Measurements from ENCODE around the gene CDK19. TPM values are rescaled to one million over a fixed set of nuclear protein-coding genes. Genes with fewer than 3 reads are reported as not detected.

CDK19 gene
- total RNA-seq, 2 donors from 2014 or later, result 8.7 to 14.3 TPM

DNA sequence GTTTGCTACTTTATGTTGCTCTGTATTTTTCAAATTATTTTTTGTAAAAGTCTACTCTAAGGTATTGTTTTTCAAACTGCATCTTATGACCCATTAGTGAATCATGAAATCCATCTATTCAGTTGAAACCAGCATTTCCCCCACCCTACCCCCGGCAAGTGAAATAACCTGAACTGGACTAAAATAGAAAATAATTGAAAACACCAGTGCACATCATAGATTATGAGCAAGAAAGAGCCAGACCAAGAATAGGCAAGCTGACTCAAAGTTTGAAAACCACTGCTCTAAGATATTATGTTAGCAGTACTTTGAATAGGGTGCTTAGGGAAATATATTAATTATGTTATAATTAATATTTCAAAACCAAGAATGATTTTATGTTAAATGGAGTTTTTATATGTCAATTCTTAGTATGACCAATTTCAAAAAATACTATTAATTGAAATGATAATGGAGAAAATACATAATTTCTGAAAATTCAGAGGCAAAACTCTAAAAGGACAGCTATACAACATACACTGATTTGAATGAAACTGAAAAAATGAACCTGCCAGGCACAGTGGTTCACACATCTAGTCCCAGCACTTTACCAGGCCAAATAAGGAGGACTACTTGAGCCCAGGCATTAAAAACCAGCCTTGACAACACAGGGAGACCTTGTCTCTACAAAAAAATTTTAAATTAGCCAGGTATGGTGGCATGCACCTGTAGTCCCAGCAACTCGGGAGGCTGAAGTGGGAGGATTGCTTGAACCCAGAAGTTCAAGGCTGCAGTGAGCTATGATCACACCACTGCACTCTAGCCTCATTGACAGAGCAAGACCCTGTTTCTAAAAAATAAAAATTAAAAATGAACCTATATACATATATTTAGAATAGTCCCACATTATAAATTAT, 112.0 kb downstream of the CDK19 start:
- TF ChIP-seq, protein P1, sequence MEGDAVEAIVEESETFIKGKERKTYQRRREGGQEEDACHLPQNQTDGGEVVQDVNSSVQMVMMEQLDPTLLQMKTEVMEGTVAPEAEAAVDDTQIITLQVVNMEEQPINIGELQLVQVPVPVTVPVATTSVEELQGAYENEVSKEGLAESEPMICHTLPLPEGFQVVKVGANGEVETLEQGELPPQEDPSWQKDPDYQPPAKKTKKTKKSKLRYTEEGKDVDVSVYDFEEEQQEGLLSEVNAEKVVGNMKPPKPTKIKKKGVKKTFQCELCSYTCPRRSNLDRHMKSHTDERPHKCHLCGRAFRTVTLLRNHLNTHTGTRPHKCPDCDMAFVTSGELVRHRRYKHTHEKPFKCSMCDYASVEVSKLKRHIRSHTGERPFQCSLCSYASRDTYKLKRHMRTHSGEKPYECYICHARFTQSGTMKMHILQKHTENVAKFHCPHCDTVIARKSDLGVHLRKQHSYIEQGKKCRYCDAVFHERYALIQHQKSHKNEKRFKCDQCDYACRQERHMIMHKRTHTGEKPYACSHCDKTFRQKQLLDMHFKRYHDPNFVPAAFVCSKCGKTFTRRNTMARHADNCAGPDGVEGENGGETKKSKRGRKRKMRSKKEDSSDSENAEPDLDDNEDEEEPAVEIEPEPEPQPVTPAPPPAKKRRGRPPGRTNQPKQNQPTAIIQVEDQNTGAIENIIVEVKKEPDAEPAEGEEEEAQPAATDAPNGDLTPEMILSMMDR (IDR thresholded peaks at IDR 0.05), result no peak
- H3K4me1 ChIP-seq (ENCODE audit: control insufficient read depth in 1 of 2, low read depth in 2 of 2), result no peaks in the 10 kb centered on the region
- no peaks in the 10 kb centered on the region for H3K9me3 ChIP-seq
- no peak overlapping the region for H3K4me3 ChIP-seq
- DNase-seq (ENCODE audit: low spot score) (no peak), ATAC-seq (ENCODE audit: insufficient number of reproducible peaks, low FRiP score, low read depth) (no peak)
- no peak overlapping the region for H3K27ac ChIP-seq
- H3K27me3 ChIP-seq (replicated peaks; ENCODE audit: insufficient read depth), result no peaks in the 10 kb centered on the region
- no peaks in the 10 kb centered on the region for H3K36me3 ChIP-seq

DNA sequence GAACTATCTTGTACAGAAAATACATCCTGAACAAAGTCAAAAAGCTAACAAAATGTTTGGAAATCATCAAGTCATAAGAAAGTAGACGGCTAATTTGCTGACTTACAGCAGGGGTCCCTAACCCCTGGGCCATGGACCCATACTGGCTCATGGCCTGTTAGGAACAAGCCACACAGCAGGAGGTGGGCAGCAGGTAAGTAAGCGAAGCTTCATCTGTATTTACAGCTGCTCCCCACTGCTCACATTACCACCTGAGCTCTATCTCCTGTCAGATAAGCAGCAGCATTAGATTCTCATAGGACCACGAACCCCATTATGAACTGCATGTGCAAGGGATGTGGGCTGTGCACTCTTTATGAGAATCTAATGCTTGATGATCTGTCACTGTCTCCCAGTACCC, 115.5 kb downstream of the CDK19 start:
- Histone ChIP-seq H3K9me3 (no peaks in the 10 kb centered on the region), H3K36me3 (no peaks in the 10 kb centered on the region), H3K27ac (no peak overlapping the region), H3K27me3 (replicated peaks; ENCODE audit: insufficient read depth) (no peaks in the 10 kb centered on the region), H3K4me1 (ENCODE audit: control insufficient read depth in 1 of 2, low read depth in 2 of 2) (no peaks in the 10 kb centered on the region), H3K4me3 (no peak overlapping the region)
- TF ChIP-seq, protein P1 (IDR thresholded peaks at IDR 0.05), result no peak
- DNase-seq (ENCODE audit: low spot score), result no peak
- ATAC-seq (ENCODE audit: insufficient number of reproducible peaks, low FRiP score, low read depth), result no peak

DNA sequence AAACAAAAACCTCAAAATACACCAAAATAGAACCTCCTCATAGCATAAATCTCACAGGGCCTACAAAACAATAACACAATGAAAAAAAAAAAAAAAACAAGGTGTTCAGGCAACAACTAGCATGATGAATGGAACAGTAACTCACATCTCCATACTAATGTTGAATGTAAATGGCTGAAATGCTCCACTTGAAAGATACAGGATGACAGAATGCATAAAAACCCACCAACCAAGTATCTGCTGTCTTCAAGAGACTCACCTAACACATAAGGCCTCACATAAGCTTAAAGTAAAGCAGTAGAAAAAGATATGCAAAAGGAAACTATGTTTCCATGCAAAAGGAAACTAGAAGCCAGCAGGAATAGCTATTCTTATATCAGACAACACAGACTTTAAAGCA, 121.3 kb downstream of the CDK19 start:
- H3K27me3 ChIP-seq (replicated peaks; ENCODE audit: insufficient read depth), result no peaks in the 10 kb centered on the region
- DNase-seq (ENCODE audit: low spot score) (no peak), ATAC-seq (ENCODE audit: insufficient number of reproducible peaks, low FRiP score, low read depth) (no peak)

DNA sequence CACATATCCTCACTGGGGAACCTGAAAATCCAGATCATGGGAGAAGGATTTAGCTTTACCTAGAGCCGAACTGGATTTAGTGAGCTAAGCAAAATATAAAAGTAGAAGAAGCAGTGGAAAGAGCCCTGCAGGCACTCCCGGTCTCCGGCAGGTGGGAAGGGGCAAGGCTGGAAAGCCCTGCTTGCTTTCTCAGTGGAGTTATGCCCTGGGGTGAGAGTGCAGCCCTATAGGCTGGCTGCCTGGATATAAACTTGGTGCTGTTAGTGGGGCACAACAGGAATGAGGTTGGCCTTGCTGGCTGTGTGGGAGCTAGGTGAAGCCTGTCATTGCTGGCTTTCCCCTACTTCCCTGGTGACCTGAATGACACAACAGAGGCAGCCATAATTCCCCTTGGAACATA, 122.0 kb downstream of the CDK19 start:
- DNase-seq (ENCODE audit: low spot score) (no peak), ATAC-seq (ENCODE audit: insufficient number of reproducible peaks, low FRiP score, low read depth) (no peak)
- Histone ChIP-seq H3K4me3 (no peak overlapping the region), H3K27me3 (replicated peaks; ENCODE audit: insufficient read depth) (no peaks in the 10 kb centered on the region), H3K4me1 (ENCODE audit: control insufficient read depth in 1 of 2, low read depth in 2 of 2) (no peaks in the 10 kb centered on the region), H3K27ac (no peak overlapping the region), H3K36me3 (no peaks in the 10 kb centered on the region), H3K9me3 (no peaks in the 10 kb centered on the region)
- TF ChIP-seq, protein P1 (IDR thresholded peaks at IDR 0.05), result no peak

More for the DNA sequence above, 121.3 kb downstream of the CDK19 start:
- Histone ChIP-seq H3K36me3 (no peaks in the 10 kb centered on the region), H3K27ac (no peak overlapping the region), H3K4me3 (no peak overlapping the region), H3K9me3 (no peaks in the 10 kb centered on the region), H3K4me1 (ENCODE audit: control insufficient read depth in 1 of 2, low read depth in 2 of 2) (no peaks in the 10 kb centered on the region)
- TF ChIP-seq, protein P1 (IDR thresholded peaks at IDR 0.05), result no peak

DNA sequence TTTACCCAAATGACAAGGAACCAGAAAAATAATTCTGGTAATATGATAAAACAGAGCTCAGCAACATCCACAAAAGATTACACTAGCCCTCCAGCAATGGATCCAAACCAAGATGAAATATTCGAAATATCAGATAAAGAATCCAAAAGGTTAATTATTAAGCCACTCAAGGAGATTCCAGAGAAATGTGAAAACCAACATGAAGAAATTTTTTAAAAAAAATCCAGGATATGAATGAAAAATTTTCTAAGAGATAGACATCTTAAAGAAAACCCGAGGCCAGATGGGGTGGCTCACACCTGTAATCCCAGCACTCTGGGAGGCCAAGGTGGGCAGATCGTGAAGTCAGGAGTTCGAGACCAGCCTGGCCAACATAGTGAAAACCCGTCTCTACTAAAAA, 124.4 kb downstream of the CDK19 start:
- Histone ChIP-seq H3K27me3 (replicated peaks; ENCODE audit: insufficient read depth) (no peaks in the 10 kb centered on the region), H3K4me3 (no peak overlapping the region), H3K4me1 (ENCODE audit: control insufficient read depth in 1 of 2, low read depth in 2 of 2) (no peaks in the 10 kb centered on the region), H3K36me3 (no peaks in the 10 kb centered on the region), H3K9me3 (no peaks in the 10 kb centered on the region), H3K27ac (no peak overlapping the region)
- ATAC-seq (ENCODE audit: insufficient number of reproducible peaks, low FRiP score, low read depth) (no peak), DNase-seq (ENCODE audit: low spot score) (no peak)
- TF ChIP-seq, protein P1 (IDR thresholded peaks at IDR 0.05), result no peak
